Hematopoietic multipotent progenitor cell treated with erythropoietin and hydrocortisone succinate and interleukin-3 and kit ligand, for 8 days (in vitro differentiated cells): ENCODE results near the gene MSRB3.
"Not testable (repeated sequence)": the region's sequence is repeated elsewhere in the genome, so short reads cannot be mapped to it uniquely, and the experiment has no call there.

Source experiments
- DNase-seq: peaks from one replicate; pipeline ENCODE4 v3.0.0-alpha.2; 2015

Gene MSRB3

GRCh38 chr12:65292241-65292640, 13.8 kb downstream of the MSRB3 start:
- no peak for DNase-seq

GRCh38 chr12:65293735-65294134, 15.3 kb downstream of the MSRB3 start:
- DNase-seq: no peak

DNA sequence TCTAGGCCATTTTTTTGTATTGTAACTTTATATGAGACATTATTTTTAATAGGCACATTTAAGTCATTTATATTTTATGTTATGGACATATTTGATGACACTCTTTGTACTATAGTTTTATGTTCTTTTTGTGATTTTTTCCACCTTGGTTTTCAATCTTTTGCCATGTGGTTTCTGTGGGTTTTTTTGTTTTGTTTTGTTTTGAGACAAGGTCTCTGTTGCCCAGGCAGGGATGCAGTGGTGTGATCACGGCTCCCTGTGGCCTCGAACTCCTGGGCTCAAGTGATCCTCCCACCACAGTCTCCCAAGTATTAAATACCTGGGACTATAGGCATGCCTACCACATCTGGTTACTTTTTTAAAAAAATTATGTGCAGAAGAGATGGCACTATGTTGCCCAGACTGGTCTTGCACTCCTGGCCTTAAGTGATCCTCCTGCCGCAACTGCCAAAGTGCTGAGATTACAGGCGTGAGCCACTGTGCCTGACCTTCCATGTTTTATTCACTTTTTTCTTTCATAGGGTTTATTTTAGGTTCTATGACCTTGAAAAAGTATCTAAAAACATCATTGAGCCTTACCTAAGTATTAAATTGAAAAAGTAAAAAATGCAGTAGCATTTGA, 16.3 kb downstream of the MSRB3 start:
- DNase-seq: no peak

GRCh38 chr12:65296508-65297265, 18.2 kb downstream of the MSRB3 start:
- no peak for DNase-seq

- no peak for DNase-seq
Observed at GRCh38 chr12:65300097-65300496, 21.6 kb downstream of the MSRB3 start.

DNA sequence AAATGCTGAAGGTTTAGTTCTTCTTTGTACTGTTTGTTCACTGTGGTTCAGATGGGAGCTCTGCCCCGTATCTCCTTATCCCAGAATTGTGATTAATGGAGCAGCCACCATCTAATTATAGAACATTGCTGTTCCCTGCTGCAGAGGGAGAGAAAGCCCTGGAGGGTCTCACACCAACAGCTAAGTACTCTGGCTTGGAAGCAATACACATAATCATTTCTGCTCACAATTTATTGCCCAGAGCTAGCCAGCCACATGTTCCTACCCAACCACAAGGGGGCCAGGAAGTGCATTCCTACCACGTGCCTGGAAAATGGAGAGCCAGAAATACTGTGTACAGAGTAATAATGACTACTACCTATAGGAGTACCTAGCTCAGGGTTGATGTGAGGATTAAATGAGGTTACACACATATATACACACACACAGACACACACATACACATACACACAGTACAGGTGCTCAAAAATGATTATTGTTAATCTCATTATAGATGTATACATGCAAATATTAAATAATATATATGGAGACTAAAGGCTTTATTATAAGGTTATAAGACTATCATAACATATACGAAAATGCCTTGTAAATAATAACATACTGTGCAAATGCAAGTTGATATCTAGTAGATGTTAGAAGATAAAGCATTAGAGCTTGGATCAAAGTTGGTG, 22.3 kb downstream of the MSRB3 start:
- peak; percentile 56 for DNase-seq

- DNase-seq: no peak
Observed at GRCh38 chr12:65302891-65303290, 24.4 kb downstream of the MSRB3 start.

DNA sequence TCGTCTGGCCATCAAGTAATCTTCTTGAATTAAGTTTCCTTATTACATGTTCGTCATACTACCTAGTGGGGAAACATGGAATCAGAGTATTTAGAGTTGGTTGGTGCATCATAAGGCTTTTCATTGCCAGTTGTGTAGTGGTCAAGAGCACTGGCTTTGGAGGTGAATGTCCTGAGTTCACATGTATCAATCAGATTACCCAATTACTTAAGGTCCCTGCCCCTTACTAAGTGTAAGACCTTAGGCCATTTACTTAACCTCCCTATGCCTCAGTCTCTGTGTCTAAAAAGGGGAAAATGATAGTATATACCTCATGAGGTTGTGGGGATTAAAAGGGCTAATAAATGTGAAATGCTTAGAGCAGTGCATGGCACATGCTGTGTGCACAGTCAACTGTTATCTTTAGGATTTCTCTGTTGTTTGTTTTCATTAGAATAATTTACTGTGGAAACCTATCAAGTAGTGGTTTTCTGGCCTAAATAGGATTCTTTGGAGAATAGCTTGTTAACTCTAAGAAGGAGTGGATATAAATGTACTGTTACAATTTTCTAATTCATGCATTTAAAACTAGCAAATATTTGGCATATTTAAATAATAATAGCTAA, 27.0 kb downstream of the MSRB3 start:
- no peak for DNase-seq

DNA sequence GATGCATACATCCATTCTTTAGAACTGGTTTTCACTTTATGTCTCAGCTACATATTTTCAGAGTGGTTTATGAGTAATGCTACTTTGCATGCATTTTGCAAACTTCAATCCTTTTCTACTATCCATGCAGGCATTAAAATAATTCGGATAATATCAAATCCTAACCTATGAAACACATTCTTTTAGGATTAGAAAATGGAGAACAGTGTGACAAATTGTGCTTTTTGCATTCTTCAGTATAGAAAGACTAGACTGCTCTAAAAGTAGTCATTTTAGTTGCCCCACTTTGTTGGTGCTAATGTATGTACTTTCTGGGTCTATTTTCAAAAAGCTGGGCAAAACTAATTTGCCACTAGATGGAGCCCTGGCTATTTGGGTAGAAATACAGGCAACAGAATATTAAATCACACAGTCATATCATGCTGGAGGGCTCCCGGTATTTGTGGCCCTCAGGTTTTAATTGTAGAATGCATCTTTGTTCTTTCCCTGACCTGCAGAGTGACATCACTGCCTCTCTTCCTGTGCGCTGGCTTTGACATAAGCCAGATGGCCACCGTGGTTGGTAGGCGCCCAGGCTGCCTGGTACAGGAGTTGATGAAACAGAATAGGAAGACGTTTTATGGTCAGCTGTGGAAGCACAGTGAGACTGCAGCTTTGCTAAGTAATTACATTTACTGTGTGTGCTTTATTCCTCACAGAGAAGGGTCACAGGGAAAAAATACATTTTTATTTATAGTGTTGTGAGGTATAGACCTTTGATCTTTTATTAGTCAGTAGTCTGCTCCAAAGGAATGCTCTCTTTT, 28.1 kb downstream of the MSRB3 start:
- peak; percentile 73 for DNase-seq

- no peak for DNase-seq
Observed at GRCh38 chr12:65307169-65307501, 28.7 kb downstream of the MSRB3 start.

GRCh38 chr12:65308006-65308405, 29.5 kb downstream of the MSRB3 start:
- DNase-seq: peak; percentile 6

- DNase-seq: peak; percentile 6
Observed at GRCh38 chr12:65308601-65309071, 30.2 kb downstream of the MSRB3 start.

DNA sequence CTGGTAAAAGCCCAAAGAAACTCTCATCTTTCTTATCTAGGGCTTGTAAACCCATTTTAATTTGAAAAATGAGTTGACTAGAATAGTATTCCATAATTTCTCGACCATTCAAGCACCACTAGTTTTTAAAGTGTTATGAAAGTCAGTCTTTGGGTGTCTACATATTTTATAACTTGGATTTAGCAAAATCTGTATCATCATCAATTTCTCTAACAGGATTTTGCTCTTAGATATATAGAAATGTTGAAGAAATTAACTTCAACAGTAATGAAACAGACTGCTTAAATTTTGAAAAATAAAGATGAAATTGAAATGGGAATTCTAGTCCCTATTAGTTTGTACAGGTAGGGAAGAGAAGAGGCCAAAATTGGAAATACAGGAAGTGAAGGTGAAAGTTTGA, 32.8 kb downstream of the MSRB3 start:
- no peak for DNase-seq

GRCh38 chr12:65313719-65314317, 35.3 kb downstream of the MSRB3 start:
- DNase-seq: peak; percentile 36

GRCh38 chr12:65315238-65315637, 36.8 kb downstream of the MSRB3 start:
- not testable (repeated sequence) for DNase-seq

DNA sequence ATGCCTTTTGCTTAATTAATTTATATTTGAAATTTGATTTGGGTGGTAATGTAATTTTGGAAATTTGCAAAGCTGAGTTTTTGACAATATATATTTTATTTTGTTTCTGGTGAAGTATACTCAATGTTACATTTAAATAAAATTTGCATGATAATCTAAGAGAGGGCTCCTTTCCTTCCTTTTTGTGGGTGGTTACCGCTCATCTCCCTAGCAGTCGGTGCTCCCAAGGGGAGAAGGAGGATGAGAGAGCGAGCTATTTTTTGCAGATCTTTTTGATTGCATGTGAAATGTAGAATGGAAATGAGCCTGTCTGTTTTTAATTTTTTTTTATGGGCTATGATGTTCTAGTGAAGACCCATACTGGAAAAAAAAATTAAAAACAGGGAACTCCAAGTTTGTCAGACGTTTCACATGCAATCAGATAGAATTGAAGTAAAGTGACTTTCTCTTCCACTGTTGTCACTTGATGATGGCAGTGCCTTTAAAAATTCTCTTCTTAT, 39.8 kb downstream of the MSRB3 start:
- no peak for DNase-seq

DNA sequence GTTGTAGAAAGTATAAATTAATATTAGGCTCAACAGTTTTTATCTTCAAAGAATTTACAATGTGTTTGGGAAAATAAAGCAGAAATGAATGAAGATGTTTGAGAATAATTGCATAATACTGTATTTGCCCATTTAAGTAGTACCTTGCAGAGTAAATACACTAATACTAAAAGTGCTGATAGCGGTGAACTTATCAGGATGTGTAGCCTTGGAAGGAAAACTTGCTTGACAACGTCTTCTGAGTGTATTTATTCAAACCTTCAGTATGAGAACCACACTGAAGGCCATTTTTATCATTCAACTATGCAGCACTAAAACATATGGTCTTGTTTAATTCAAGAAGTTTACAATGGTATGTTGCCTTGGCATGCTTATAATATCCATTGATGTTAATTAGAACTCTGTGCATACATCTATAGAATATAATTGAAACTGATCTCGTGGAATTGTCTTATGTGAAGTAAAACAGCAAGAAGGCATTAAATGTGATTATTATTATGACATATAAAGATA, 41.3 kb downstream of the MSRB3 start:
- DNase-seq: no peak

DNA sequence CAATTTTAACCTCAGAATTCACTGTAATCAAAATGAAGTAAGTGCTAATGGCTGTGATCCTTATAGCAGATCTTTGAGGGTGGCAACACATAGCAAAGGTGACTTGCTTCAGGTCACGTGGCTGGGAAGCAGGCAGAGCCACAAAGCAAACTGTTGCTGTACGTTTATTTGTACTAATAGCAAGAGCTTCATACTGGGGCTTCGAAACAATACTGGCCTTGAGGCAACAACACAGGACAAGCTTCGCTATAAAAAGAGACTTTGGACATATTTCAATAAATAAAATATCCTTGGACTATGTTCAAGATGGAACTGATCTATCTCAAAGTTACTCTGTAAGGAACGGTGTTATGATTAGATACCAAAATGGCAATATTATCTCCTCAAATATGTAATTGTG, 44.6 kb downstream of the MSRB3 start:
- DNase-seq: no peak

- no peak for DNase-seq
Observed at GRCh38 chr12:65324056-65324455, 45.6 kb downstream of the MSRB3 start.

- DNase-seq: no peak
Observed at GRCh38 chr12:65324551-65324950, 46.1 kb downstream of the MSRB3 start.

DNA sequence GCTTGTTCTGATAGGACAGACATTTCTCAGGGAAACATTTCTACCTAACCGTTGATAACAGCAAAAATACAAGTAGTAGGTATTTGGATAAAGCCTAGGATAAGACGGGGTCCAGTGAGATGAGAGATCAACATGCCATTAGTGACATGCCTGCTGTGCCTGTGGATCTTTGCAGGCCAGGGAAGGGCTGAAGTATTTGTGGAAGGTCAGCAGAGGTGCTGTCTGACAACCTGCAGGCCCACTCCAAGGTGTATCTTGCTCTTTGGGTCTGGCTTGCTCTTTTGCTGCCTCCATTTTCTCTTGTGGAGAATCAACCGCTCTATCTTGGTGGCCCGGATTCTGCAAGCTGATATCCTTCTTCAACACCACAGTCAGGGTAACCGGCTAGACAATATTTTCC, 46.7 kb downstream of the MSRB3 start:
- no peak for DNase-seq

DNA sequence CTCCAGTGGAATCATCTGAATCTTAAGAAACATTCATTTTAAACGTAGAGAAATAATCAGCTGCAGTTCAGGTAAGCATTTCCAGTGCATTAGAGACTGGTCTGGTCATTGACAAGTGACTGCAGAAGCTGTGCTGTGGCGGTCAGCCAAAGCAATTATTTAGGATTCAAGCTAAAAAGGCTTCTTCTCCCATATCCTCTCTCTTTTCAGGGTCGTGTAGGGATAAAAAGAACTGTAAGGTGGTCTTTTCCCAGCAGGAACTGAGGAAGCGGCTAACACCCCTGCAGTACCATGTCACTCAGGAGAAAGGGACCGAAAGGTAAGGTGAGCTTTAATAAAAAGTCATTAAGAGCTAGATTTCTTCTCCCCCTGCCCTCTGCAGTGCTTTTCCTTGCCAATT, 48.1 kb downstream of the MSRB3 start:
- DNase-seq: no peak
